GM12878 (cell line): ENCODE measurements around the gene TMEM140. TPM values are rescaled to one million over a fixed set of nuclear protein-coding genes. Genes with fewer than 3 reads are reported as not detected.

ENCODE experiments used
- ATAC-seq: fragments of 200-7000 bp; cut with Tn5 transposase; 3 replicates; pipeline ENCODE4 v1.9.1; 2020; ENCODE audit warnings: mild to moderate bottlenecking, moderate library complexity
- BruUV-seq: library from RNA; stranded (reverse); fragments of 400-500 nt; replicated peaks from 2 replicates; lab custom pipeline; 2021; lab: Mats Ljungman, UMichigan
- CTCF ChIA-PET: fragments of 300-600 bp; sonication (Branson Sonifier 250); formaldehyde crosslinking; extraction: SDS; loops from one replicate; lab custom pipeline; 2021; ENCODE audit warnings: inconsistent platforms; lab: Yijun Ruan, JAX
- POLR2A ChIA-PET: fragments of 350-600 bp; formaldehyde crosslinking; extraction: SDS; loops from one replicate; lab custom pipeline; 2021; ENCODE audit warnings: inconsistent platforms; lab: Charles Lee
- RAD21 ChIA-PET: fragments of 300-600 bp; sonication (Branson Sonifier 250); formaldehyde crosslinking; loops from one replicate; lab custom pipeline; 2023; ENCODE audit warnings: antibody characterized with exemption; ENCODE audit not compliant: unreplicated experiment; lab: Charles Lee
- SMC1A ChIA-PET: fragments of 300-600 bp; sonication (Branson Sonifier 250); formaldehyde crosslinking; loops from one replicate; lab custom pipeline; 2023; ENCODE audit not compliant: unreplicated experiment, uncharacterized antibody; lab: Charles Lee
- DNase-seq: peaks from one replicate; pipeline ENCODE4 v3.0.0-alpha.2; 2011; ENCODE audit warnings: low read depth, low spot score
- FAIRE-seq: peaks from 3 replicates; lab custom pipeline; 2011; peaks lifted over from hg19 to GRCh38; lab: Jason Lieb, UNC
- H2AFZ ChIP-seq: 2 replicates; pipeline ENCODE4 v1.6.0; 2011; ENCODE audit warnings: low read depth, low read length, control low read depth; ENCODE audit not compliant: control insufficient read depth
- H3K27ac ChIP-seq: 2 replicates; pipeline ENCODE4 v1.5.1; 2011; ENCODE audit warnings: control low read depth; ENCODE audit not compliant: control insufficient read depth, insufficient read depth
- H3K27me3 ChIP-seq, 2 experiments: replicated peaks in 1 of 2; 2 replicates each; pipeline versions ENCODE4 v1.6.0 to v1.6.1; 2011; ENCODE audit warnings: low read length in 1 of 2; ENCODE audit not compliant: control insufficient read depth in 2 of 2, insufficient read depth in 2 of 2
- H3K36me3 ChIP-seq, 2 experiments: 2 replicates each; pipeline ENCODE4 v1.5.1; 2011; ENCODE audit warnings: low read length in 1 of 2; ENCODE audit not compliant: control insufficient read depth in 2 of 2, insufficient read depth in 2 of 2
- H3K4me1 ChIP-seq: 2 replicates; pipeline ENCODE4 v1.6.1; 2011; ENCODE audit warnings: mild to moderate bottlenecking, low read length, moderate library complexity, mixed read lengths; ENCODE audit not compliant: control insufficient read depth, insufficient read depth
- H3K4me2 ChIP-seq: 2 replicates; pipeline ENCODE4 v1.6.0; 2011; ENCODE audit warnings: control low read depth; ENCODE audit not compliant: control insufficient read depth, insufficient read depth
- H3K4me3 ChIP-seq: fragments of 200-600 bp; sonication (generic); 2 replicates; pipeline ENCODE4 v1.5.1; 2016
- H3K79me2 ChIP-seq: 2 replicates; pipeline ENCODE4 v1.6.0; 2011; ENCODE audit warnings: low read length; ENCODE audit not compliant: control insufficient read depth, insufficient read depth
- H3K9ac ChIP-seq: 2 replicates; pipeline ENCODE4 v1.8.0; 2011; ENCODE audit warnings: low read length, control low read depth, mixed read lengths; ENCODE audit not compliant: control insufficient read depth, insufficient read depth
- H3K9me3 ChIP-seq: replicated peaks from 3 replicates; pipeline ENCODE4 v1.5.1; 2011; ENCODE audit warnings: mild to moderate bottlenecking, low read length; ENCODE audit not compliant: control insufficient read depth, insufficient read depth
- H4K20me1 ChIP-seq: 2 replicates; pipeline ENCODE4 v1.6.0; 2011; ENCODE audit not compliant: control insufficient read depth, insufficient read depth
- ATF7 ChIP-seq: fragments of 450-650 bp; IDR thresholded peaks from 2 replicates; pipeline ENCODE4 v1.6.1; 2016; ENCODE audit warnings: low read depth, mild to moderate bottlenecking
- IRF3 ChIP-seq: fragments of 450-650 bp; IDR thresholded peaks from 2 replicates; pipeline ENCODE4 v1.6.1; 2014; ENCODE audit warnings: mild to moderate bottlenecking
- JUND ChIP-seq: IDR thresholded peaks from 2 replicates; pipeline ENCODE4 v1.6.1; 2012; ENCODE audit warnings: low read depth, mild to moderate bottlenecking, low read length, improper control_type of control experiment, moderate library complexity
- KAT2A ChIP-seq: conservative IDR thresholded peaks from 2 replicates; pipeline ENCODE4 v1.6.1; 2011; ENCODE audit warnings: low read depth, low read length; ENCODE audit not compliant: control insufficient read depth
- MTA3 ChIP-seq: IDR thresholded peaks from 2 replicates; pipeline ENCODE4 v1.6.1; 2012; ENCODE audit warnings: low read length, inconsistent platforms, borderline replicate concordance
- POLR2AphosphoS5 ChIP-seq: IDR thresholded peaks from 2 replicates; pipeline ENCODE4 v1.6.1; 2011; ENCODE audit warnings: mild to moderate bottlenecking, low read length, inconsistent platforms
- RUNX3 ChIP-seq: IDR thresholded peaks from 2 replicates; pipeline ENCODE4 v1.6.1; 2012; ENCODE audit warnings: low read length, inconsistent platforms
- SMAD5 ChIP-seq: IDR thresholded peaks from 2 replicates; pipeline ENCODE4 v1.6.1; 2016; ENCODE audit warnings: antibody characterized with exemption, low read depth
- SUPT20H ChIP-seq: IDR thresholded peaks from 2 replicates; pipeline ENCODE4 v1.6.1; 2011; ENCODE audit warnings: low read depth, mild to moderate bottlenecking, low read length, moderate library complexity, borderline replicate concordance; ENCODE audit not compliant: control insufficient read depth
- TBL1XR1 ChIP-seq: IDR thresholded peaks from 2 replicates; pipeline ENCODE4 v1.6.1; 2012; ENCODE audit warnings: low read depth, low read length, improper control_type of control experiment
- WRNIP1 ChIP-seq: IDR thresholded peaks from 2 replicates; pipeline ENCODE4 v1.6.1; 2011; ENCODE audit warnings: low read depth, low read length, improper control_type of control experiment, borderline replicate concordance
- ZZZ3 ChIP-seq: IDR thresholded peaks from 2 replicates; pipeline ENCODE4 v1.6.1; 2011; ENCODE audit warnings: low read depth; ENCODE audit not compliant: control insufficient read depth, insufficient read length
- WGBS: methylation state at CpG from one replicate; pipeline ENCODE4 v1.1.6; 2016; ENCODE audit warnings: low lambda C conversion rate; ENCODE audit not compliant: insufficient replicate concordance, insufficient coverage; ENCODE audit errors: missing lambda C conversion rate; 5-methylcytosine and 5-hydroxymethylcytosine counted together
- in situ Hi-C: fragments of 300-500 bp; cut with MboI; formaldehyde crosslinking; loops from 9 replicates; pipeline ENCODE4 v1.14.3; 2018; ENCODE audit warnings: mixed read lengths
- intact Hi-C: fragments of 100-400 bp; cut with micrococcal nuclease; formaldehyde crosslinking; loops from one replicate; pipeline ENCODE4 v1.14.2; 2022; ENCODE audit not compliant: unreplicated experiment
- polyA plus RNA-seq, 11 experiments: library from polyadenylated mRNA; depleted of rRNA in 4 of 11; unstranded in 6 of 11; stranded (reverse) in 5 of 11; fragments of >200 nt; fragmentation: Nextera tagmentation in 4 of 11; fragmentation: Illumina TruSeq in 1 of 11; extraction: Ambion mirVana in 4 of 11; extraction: Trizol in 1 of 11; gene quantifications; 1 replicate in 1 of 11; 2 replicates in 10 of 11; pipeline versions ENCODE4 v1.2.1 to v1.2.3, GENCODE V29; 2011 to 2016; ENCODE audit warnings: inconsistent platforms in 2 of 11, missing spikeins in 2 of 11, low read depth in 1 of 11
- total RNA-seq, 4 experiments: library from RNA; depleted of rRNA in 3 of 4; stranded (reverse); fragments of >200 nt in 3 of 4; fragmentation: Illumina TruSeq in 1 of 4; extraction: Trizol in 1 of 4; gene quantifications; 2 replicates each; pipeline versions ENCODE4 v1.2.1 to v1.2.3, GENCODE V29; 2013 to 2021
- TF ChIP-seq, protein P1 (sequence below): fragments of 450-650 bp; IDR thresholded peaks from 2 replicates; pipeline ENCODE4 v1.6.1; 2017; ENCODE audit warnings: mild to moderate bottlenecking

The TMEM140 gene
- total and polyA plus RNA-seq, 10 of the 15 experiments (the other 5 are each of a cell fraction or from before 2014, with no cell fraction given), result 0.85 to 20.7 (median 3.3) TPM

GRCh38 chr7:135179321-135179925, 31.6 kb downstream of the TMEM140 start:
- no peak for FAIRE-seq
- peaks cover 35% of the 10 kb centered on the region for H3K79me2 ChIP-seq
- no TSS peak for BruUV-seq
- H2AFZ ChIP-seq, result no peak overlapping the region
- no peak overlapping the region for H3K27ac ChIP-seq
- no peak for DNase-seq
- ChIA-PET SMC1A (interaction anchor here (0.8 to 1.9 kb wide), 5 partner anchors 9 to 95 kb away, joined by 3 to 5 read pairs (median 4); no protein-coding TSS in a partner anchor), CTCF (interaction anchor here (0.8 to 12.2 kb wide), 4 partner anchors 9 to 156 kb away, joined by 3 to 109 read pairs (median 4); partner anchors contain the start of gene WDR91), RAD21 (interaction anchor here (1.1 to 11.6 kb wide), 3 partner anchors 7 to 28 kb away, joined by 3 to 146 read pairs (median 4); partner anchors contain the start of gene CYREN), POLR2A (interaction anchor here (0.8 to 12.2 kb wide), 3 partner anchors 7 to 30 kb away, joined by 3 to 155 read pairs (median 4); no protein-coding TSS in a partner anchor)
- no peak overlapping the region for H3K4me3 ChIP-seq
- H4K20me1 ChIP-seq, result no peaks in the 10 kb centered on the region
- 100% methylated on average over 8 of the region's 8 CpGs for WGBS
- TF ChIP-seq TBL1XR1 (no peak), MTA3 (no peak), POLR2AphosphoS5 (no peak), RUNX3 (no peak), WRNIP1 (no peak), ZZZ3 (no peak)
- H3K4me2 ChIP-seq, result no peak overlapping the region
- peaks cover 15 to 51% of the 10 kb centered on the region in 2 experiments for H3K36me3 ChIP-seq
- intact Hi-C loops, result no loop called here
- ATAC-seq, result no peak
- H3K9me3 ChIP-seq, result peaks cover 48% of the 10 kb centered on the region
- H3K9ac ChIP-seq, result no peak overlapping the region
- no peaks in the 10 kb centered on the region for H3K27me3 ChIP-seq
- H3K4me1 ChIP-seq, result no peaks in the 10 kb centered on the region; the same call in 1 of the 2 replicates
- in situ Hi-C loops, result no loop called here

GRCh38 chr7:135180122-135180521, 32.2 kb downstream of the TMEM140 start:
- ChIA-PET SMC1A (interaction anchor here (1.1 to 1.9 kb wide), 3 partner anchors 19 to 38 kb away, joined by 4 to 5 read pairs (median 5); no protein-coding TSS in a partner anchor), RAD21 (interaction anchor here (1.3 kb wide), 1 partner anchor 9 kb away, joined by 4 read pairs; the partner anchor contains the start of gene CYREN), CTCF (interaction anchor here (2.3 kb wide), 1 partner anchor 9 kb away, joined by 6 read pairs; no protein-coding TSS in a partner anchor), POLR2A (interaction anchor here (0.8 kb wide), 1 partner anchor 20 kb away, joined by 3 read pairs; no protein-coding TSS in a partner anchor)
- no peak for FAIRE-seq
- 78% methylated on average over 5 of the region's 5 CpGs for WGBS
- Histone ChIP-seq H3K27me3 (no peaks in the 10 kb centered on the region), H2AFZ (no peak overlapping the region), H3K4me2 (no peak overlapping the region), H3K4me1 (no peaks in the 10 kb centered on the region; the same call in 1 of the 2 replicates), H3K27ac (no peak overlapping the region), H3K36me3 (peaks cover 18 to 52% of the 10 kb centered on the region in 2 experiments), H3K9me3 (peaks cover 48% of the 10 kb centered on the region), H3K9ac (no peak overlapping the region), H4K20me1 (no peaks in the 10 kb centered on the region), H3K4me3 (no peak overlapping the region), H3K79me2 (peaks cover 31% of the 10 kb centered on the region)
- intact Hi-C loops (no loop called here), in situ Hi-C loops (no loop called here)
- no TSS peak for BruUV-seq
- peak; percentile 54 for ATAC-seq
- TF ChIP-seq SMAD5, result no peak
- TF ChIP-seq SUPT20H, result no peak
- TF ChIP-seq IRF3, result no peak
- TF ChIP-seq KAT2A, result no peak
- TF ChIP-seq RUNX3, result peak; percentile 51
- TF ChIP-seq JUND, result no peak
- TF ChIP-seq, protein P1, sequence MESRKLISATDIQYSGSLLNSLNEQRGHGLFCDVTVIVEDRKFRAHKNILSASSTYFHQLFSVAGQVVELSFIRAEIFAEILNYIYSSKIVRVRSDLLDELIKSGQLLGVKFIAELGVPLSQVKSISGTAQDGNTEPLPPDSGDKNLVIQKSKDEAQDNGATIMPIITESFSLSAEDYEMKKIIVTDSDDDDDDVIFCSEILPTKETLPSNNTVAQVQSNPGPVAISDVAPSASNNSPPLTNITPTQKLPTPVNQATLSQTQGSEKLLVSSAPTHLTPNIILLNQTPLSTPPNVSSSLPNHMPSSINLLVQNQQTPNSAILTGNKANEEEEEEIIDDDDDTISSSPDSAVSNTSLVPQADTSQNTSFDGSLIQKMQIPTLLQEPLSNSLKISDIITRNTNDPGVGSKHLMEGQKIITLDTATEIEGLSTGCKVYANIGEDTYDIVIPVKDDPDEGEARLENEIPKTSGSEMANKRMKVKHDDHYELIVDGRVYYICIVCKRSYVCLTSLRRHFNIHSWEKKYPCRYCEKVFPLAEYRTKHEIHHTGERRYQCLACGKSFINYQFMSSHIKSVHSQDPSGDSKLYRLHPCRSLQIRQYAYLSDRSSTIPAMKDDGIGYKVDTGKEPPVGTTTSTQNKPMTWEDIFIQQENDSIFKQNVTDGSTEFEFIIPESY, result no peak
- no peak for TF ChIP-seq ATF7
- DNase-seq, result peak; percentile 33
